Adipocyte (in vitro differentiated cells): ENCODE measurements around the gene AEBP1.
A peak's percentile ranks its signal among the peaks of the same experiment; 100 is the strongest.

Experiments used
- DNase-seq: peaks from one replicate; pipeline ENCODE4 v3.0.0-alpha.2; 2015; ENCODE audit warnings: low read depth
- H3K27me3 ChIP-seq: replicated peaks from 2 replicates; pipeline ENCODE4 v1.7.0; 2013; ENCODE audit warnings: mild to moderate bottlenecking, low read length, moderate library complexity; ENCODE audit not compliant: control insufficient read depth, insufficient read depth
- H3K36me3 ChIP-seq: 2 replicates; pipeline ENCODE4 v1.7.0; 2013; ENCODE audit warnings: low read length, mild to moderate bottlenecking, moderate library complexity; ENCODE audit not compliant: control insufficient read depth, insufficient read depth, severe bottlenecking
- H3K4me1 ChIP-seq: 2 replicates; pipeline ENCODE4 v1.7.0; 2013; ENCODE audit warnings: mild to moderate bottlenecking, low read length, moderate library complexity; ENCODE audit not compliant: control insufficient read depth, insufficient read depth
- H3K4me3 ChIP-seq: 2 replicates; pipeline ENCODE4 v1.7.0; 2013; ENCODE audit warnings: mild to moderate bottlenecking, low read length, moderate library complexity
- H3K9ac ChIP-seq: 2 replicates; pipeline ENCODE4 v1.7.0; 2013; ENCODE audit warnings: mild to moderate bottlenecking, low read length, moderate library complexity
- H3K9me3 ChIP-seq: 2 replicates; pipeline ENCODE4 v1.7.0; 2013; ENCODE audit warnings: mild to moderate bottlenecking, low read length, moderate library complexity; ENCODE audit not compliant: control insufficient read depth

The AEBP1 gene

GRCh38 chr7:44159824-44160630, 55.9 kb downstream of the AEBP1 start:
- Histone ChIP-seq H3K4me3 (no peak overlapping the region), H3K9me3 (no peaks in the 10 kb centered on the region), H3K27me3 (peaks cover 16% of the 10 kb centered on the region), H3K9ac (no peak overlapping the region), H3K36me3 (no peaks in the 10 kb centered on the region), H3K4me1 (peaks cover 24% of the 10 kb centered on the region)
- DNase-seq = no peak

DNA sequence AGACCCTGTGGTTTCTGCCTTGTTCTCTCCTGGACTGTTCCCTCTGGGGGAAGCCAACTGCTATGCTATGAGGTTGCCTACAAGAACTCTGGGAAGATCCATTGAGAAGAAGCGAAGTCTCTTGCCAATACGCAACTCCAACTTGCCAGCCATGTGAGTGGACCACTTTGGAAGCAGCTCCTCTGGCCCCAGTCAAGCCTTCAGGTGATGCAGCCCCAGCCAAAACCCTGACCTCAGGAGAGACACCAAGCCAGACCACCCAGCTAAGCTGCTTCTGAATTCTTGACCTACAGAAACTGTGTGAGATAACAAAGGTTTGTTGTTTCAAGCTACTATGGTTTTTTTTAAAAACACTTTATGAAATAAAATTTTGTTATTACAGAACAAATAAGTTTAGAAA, 57.2 kb downstream of the AEBP1 start:
- DNase-seq = no peak
- Histone ChIP-seq H3K9me3 (no peaks in the 10 kb centered on the region), H3K4me3 (no peak overlapping the region), H3K4me1 (peaks cover 24% of the 10 kb centered on the region), H3K36me3 (no peaks in the 10 kb centered on the region), H3K27me3 (peaks cover 10% of the 10 kb centered on the region), H3K9ac (no peak overlapping the region)

- H3K27me3 ChIP-seq = peaks cover 5% of the 10 kb centered on the region
- peak; percentile 24 for DNase-seq
- no peak overlapping the region for H3K4me3 ChIP-seq
- H3K36me3 ChIP-seq = no peaks in the 10 kb centered on the region
- peaks cover 24% of the 10 kb centered on the region for H3K4me1 ChIP-seq
- H3K9ac ChIP-seq = no peak overlapping the region
- H3K9me3 ChIP-seq = no peaks in the 10 kb centered on the region
These were observed 58.0 kb downstream of the AEBP1 start for GRCh38 chr7:44162179-44162578.

DNA sequence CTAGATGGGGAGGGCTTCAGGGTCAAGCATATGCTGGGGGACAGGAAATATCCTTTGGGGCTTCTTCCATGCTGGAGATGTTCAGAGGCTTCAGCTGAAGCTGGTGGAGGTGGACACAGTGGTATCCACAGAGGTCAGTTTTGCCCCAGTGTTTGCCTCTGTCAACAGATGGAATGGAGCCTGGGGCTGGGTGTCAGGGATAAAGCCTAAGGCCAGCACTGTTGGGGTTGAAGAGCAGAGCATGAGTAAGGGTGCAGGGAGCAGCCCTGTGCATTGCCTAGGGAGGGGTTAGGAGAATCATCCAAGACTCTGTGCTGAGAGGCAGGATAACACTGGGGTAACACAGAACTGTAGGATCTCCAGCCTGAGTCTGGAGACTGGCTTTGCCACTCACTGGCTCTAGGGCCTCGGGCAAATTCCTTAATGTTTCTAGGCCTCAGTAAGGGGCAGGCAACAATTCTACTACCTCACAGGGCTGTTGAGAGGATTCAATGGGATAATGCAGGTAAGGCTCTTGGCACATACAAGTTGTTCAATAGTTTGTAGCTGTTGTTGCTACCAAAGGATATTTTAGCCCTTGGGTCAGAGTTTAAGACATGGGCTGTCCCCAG, 58.7 kb downstream of the AEBP1 start:
- Histone ChIP-seq H3K36me3 (no peaks in the 10 kb centered on the region), H3K4me3 (no peak overlapping the region), H3K9me3 (no peaks in the 10 kb centered on the region), H3K27me3 (no peaks in the 10 kb centered on the region), H3K4me1 (peaks cover 24% of the 10 kb centered on the region), H3K9ac (no peak overlapping the region)
- peak; percentile 31 for DNase-seq

DNA sequence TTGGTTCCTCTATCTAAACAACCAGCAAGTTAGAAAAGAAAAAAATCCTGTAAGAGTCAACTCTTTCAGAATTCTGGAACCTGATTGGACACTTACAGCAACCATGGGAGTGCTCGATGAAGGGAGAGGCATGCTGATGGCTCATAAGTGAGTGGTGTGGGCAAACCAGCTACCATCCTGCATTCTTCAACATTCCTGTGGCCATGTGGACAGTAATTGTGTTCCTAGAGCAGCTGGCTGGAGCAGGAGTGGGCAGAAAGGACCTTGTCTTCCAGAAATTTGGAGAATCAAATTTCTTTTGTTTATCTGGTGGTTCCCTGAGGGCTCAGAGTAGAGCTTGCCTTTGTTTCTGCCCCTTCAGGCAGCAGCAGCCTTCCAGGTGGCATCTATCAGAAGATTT, 59.4 kb downstream of the AEBP1 start:
- no peak overlapping the region for H3K4me3 ChIP-seq
- no peaks in the 10 kb centered on the region for H3K9me3 ChIP-seq
- H3K9ac ChIP-seq = no peak overlapping the region
- H3K27me3 ChIP-seq = no peaks in the 10 kb centered on the region
- no peaks in the 10 kb centered on the region for H3K36me3 ChIP-seq
- peaks cover 24% of the 10 kb centered on the region for H3K4me1 ChIP-seq
- peak; percentile 91 for DNase-seq
